ENCODE results near the gene RBM20. TPM values are rescaled to one million over a fixed set of nuclear protein-coding genes. Genes with fewer than 3 reads are reported as not detected.

Gene RBM20
- total and polyA plus RNA-seq, 2 of the 13 experiments (the other 11 are each of a cell fraction or from before 2014, with no cell fraction given), result 0.02 to 0.22 TPM

- 0 out of 2 replicates have a peak, but pooled peaks have one; percentile 49 for TF ChIP-seq ZBTB43 (CRISPR knock-in tag; conservative IDR thresholded peaks at IDR 0.05)
- peak; percentile 65 for TF ChIP-seq TEAD3 (CRISPR knock-in tag; optimal IDR thresholded peaks at IDR 0.05; ENCODE audit: borderline replicate concordance)
- TF ChIP-seq MEF2D (CRISPR knock-in tag; IDR thresholded peaks at IDR 0.05), result 0 out of 2 replicates have a peak, but pooled peaks have one; percentile 51
- TF ChIP-seq ZNF687 (CRISPR knock-in tag; IDR thresholded peaks at IDR 0.05), result peak; percentile 85
- TF ChIP-seq HHEX (CRISPR knock-in tag; IDR thresholded peaks at IDR 0.05), result peak; percentile 17; the same call in 1 of the 2 replicates
- no peak for TF ChIP-seq ZBTB38 (CRISPR knock-in tag; IDR thresholded peaks at IDR 0.05)
- peak; percentile 91 for TF ChIP-seq PATZ1 (CRISPR knock-in tag; IDR thresholded peaks at IDR 0.05)
- TF ChIP-seq ZBED4 (CRISPR knock-in tag; IDR thresholded peaks at IDR 0.05; ENCODE audit: borderline replicate concordance), result peak; percentile 99
- no peak for TF ChIP-seq TCF12 (IDR thresholded peaks at IDR 0.05)
- TF ChIP-seq TCF12 (CRISPR knock-in tag; IDR thresholded peaks at IDR 0.05), result 0 out of 2 replicates have a peak, but pooled peaks have one; percentile 43
- peak; percentile 79 for TF ChIP-seq HDAC1 (CRISPR knock-in tag; IDR thresholded peaks at IDR 0.05)
- peak; percentile 72 for TF ChIP-seq RXRB (CRISPR knock-in tag; IDR thresholded peaks at IDR 0.05; ENCODE audit: borderline replicate concordance)
- TF ChIP-seq BORCS8-MEF2B (CRISPR knock-in tag; IDR thresholded peaks at IDR 0.05), result peak; percentile 81; the same call in 1 of the 2 replicates
- TF ChIP-seq HBP1 (CRISPR knock-in tag; IDR thresholded peaks at IDR 0.05; ENCODE audit: low read depth), result no peak
- 0 out of 2 replicates have a peak, but pooled peaks have one; percentile 54 for TF ChIP-seq ZFP37 (CRISPR knock-in tag; IDR thresholded peaks at IDR 0.05; ENCODE audit: borderline replicate concordance)
- peak; percentile 66; the same call in 1 of the 2 replicates for TF ChIP-seq FOXJ3 (CRISPR knock-in tag; IDR thresholded peaks at IDR 0.05; ENCODE audit: borderline replicate concordance)
Measured at GRCh38 chr10:110840225-110840922, 196.2 kb downstream of the RBM20 start (continued).
